NCI-H2029 treated with DMSO at 0.1 percent for 48 hours (cell line): Measurements from ENCODE around the gene BPHL.
"Not testable (repeated sequence)": the region's sequence is repeated elsewhere in the genome, so short reads cannot be mapped to it uniquely, and the experiment has no call there.

ENCODE experiments used
- DNase-seq: peaks from one replicate; lab custom pipeline; 2025; lab: John Stamatoyannopoulos, UW

BPHL gene

DNA sequence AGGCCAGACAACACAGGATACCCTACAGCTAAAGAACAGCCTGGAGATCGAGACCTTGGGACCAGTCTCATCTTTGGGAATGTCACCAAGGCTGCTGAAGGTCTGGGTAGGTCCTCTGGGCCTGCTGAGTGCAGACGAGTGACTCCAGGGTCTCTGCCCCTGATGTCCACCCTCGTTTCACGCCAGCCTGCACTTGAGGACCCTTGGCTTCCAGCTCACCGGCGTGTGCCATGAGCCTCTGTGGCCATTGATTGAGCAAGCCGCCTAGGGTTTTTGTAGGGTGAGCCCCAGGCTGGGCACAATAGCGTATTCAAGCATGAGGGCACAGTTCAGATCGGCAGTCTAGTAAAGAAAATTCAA is 4.3 kb downstream of the BPHL start:
- DNase-seq, result no peak

DNA sequence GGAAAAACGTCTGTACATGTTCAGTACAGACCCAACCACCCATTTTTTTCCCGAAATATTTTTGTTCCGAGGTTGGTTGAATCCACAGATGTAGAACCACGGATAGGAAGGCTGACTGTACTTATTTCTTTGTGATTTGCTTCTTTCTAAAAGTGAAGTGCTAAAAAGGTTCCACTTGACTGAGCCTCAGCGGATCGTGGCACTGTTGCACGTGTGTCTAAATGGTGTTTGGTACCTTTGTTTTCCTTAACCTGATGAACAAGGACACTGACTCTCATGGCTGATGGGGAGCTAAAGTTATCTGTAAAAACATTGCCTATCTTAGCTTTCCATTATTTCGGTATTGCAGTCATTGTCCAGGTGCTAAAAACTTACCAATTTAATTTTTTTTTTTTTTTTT is 6.2 kb downstream of the BPHL start:
- DNase-seq, result no peak

DNA sequence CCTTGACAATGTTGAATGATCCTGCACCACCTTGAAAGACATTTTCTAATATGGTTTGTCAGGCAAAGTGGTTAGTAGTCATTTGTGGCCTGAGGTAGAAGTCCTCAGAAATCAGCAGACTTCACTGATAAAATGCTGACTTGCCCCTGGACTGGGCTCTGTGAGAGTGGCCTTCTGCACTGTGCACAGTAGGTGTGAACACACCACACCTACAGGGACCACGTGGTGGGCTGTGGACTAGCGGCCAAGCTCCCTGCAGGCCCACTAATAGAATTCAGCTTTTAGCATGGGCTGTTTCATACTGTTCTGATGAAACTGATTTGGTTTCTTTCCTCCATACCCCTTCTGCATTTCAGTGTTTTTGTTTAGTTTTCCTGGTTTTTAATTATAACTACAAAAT is 7.3 kb downstream of the BPHL start:
- no peak for DNase-seq

DNA sequence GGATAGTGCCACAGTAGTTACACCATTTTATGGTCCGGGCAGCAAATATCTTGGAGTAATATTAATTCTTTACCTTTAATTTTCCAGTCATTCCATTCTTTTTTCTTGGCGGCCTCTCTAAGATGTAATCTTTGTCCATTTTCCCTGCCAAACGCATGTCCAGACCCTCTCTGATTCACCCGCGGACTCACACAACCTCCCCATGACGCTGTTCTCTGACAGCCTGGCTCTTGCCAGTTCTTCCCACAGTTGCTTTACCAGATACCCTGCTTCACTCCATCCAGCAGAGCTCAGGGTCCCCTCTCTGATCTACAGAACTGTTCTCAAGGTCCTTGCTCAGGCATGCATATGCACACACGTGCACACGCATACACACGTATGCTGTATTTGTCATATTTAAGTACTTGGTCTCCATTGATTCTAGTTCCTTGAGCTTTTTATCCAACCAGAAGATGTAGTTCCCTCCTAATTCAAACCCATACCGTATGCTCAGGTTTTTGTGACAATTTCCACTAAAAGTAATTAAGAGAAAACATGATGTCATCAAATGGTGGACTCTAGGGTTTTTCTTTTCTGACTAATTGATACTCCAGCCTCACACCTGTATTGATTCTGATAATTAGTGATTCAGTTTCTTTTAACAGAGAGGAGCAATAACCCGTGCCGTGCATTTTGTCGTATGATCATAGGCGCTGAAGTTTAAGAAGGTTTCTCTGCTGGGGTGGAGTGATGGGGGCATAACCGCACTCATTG is 10.0 kb downstream of the BPHL start:
- no peak for DNase-seq

DNA sequence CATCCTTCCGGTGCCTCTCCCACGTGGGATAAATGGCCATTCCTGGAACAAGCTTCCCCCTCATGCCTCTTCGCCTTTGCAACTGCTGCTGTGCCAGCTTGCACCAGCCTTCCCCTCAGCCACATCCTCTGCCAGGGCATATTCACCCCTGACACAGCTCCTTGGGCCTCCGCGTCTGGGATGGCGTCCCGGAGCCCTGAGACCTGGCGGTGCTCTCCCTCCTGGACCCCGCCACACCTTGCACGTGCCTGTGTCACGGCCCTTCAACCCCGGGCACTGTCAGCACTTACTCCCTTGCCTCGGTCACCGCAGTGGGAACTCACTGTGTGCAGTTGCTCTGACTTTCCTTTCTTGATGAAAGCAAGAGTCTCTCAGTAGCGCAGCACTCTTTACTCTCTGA is 13.2 kb downstream of the BPHL start:
- DNase-seq, result no peak

DNA sequence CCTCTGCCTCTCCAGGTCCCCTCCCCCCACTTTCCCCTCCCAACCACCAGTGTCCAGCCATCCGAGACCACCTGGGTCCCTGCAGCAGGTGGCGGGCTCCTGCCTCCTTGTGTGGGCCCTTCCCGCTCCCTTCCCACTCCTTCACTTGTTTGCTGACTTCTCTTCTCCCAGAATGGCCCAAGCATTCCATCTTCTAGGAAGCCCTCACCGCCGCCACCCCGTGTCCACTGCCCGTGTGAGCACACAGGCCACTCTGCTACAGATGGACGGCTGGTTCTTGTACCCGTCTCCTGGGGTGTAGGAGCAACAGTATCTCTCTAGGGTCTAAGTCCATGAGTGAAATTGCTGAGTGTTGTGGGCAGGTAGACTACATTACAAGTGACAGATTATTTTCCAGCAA is 15.0 kb downstream of the BPHL start:
- no peak for DNase-seq

DNA sequence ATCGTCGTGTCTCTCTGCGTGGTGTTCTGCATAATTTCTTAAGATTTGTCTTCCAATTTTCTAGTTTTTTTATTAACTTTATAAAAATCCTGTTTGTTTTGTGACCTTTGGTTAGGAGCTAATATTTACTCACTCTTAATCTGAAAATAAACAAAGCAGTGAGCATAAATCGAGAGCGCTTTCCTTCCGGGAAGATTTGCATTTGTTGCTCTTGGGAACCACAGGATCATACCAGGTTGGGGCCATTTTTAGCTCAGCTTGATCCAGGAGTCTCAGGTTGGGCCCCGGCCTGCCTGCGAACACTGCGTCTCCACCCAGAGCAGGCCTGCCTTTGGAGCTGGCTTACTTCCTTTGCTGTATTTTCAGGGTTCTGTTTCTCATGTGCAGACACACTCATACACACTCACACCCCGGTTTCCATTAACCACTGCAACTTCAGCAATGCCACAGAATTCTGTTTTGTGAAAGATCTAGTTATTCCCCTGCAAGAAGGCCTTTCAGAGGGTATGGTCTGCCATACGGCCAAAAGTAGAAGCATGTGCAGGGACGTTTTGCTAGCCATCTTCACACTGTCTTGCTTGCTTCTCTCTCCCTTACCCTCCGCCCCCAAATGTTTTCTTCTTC is 17.3 kb downstream of the BPHL start:
- DNase-seq, result peak; percentile 46

DNA sequence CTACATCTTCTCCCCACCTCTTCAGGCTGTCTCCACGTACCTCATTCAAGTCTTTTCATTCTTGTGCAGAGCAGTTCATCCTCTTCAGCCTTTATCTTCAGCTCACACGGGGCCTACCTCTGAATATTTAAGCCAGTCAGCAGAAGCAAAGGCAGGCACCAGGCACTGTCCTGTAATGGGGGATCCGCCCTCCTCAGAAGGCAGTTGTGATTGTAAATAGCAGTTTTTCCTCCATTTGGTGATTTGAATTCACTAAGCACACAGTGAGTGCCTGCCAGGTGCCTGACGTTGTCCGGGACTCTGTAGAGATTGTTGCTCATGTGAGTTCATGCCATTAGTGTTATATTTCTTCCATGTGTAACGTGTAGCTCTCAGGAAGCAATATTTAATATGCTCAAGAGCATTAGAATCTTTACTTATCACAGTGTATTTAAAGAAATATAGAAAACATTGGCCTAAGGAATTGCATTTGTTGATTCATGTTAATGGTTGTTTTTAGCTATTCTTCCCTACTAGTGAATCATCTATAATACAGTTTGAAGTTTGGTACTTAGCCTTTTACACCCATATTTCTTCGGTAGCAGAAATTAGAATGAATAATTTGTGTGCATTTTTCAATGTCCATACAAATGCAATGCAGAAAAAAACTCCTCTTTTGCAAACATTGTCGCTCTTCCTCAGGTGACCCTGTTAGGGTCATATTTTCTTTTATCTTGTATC is 17.9 kb downstream of the BPHL start:
- DNase-seq, result peak; percentile 35

DNA sequence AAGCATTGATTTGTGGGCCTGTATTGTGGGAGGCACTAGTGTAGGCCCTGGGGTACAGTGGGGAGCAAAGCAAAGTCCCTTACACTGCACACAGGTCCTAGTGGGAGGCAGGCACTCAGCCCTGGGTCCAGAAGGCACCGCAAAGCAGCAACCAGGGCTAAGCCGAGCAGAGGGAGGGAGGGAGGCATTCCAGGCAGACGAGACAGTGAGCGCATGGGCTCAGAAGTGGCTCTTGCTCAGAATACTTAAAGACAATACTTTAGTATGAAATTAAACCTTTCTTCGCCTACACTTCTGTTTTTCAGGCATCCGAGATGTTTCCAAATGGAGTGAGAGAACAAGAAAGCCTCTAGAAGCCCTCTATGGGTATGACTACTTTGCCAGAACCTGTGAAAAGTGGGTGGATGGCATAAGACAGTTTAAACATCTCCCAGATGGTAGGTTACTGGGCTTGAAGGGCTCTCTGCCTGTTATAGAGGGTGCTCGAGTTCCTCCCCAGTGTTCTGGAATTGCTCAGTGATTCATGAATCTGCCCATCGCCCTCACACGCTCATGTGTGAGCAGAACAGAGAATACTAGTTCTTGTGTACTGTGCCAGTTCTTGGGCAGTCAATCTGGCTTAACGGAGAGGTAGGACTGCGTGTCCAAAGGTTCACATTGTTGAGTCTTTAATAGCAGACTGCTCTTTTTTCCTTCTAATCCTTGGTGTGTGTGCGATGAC is 18.7 kb downstream of the BPHL start:
- DNase-seq, result peak; percentile 36

DNA sequence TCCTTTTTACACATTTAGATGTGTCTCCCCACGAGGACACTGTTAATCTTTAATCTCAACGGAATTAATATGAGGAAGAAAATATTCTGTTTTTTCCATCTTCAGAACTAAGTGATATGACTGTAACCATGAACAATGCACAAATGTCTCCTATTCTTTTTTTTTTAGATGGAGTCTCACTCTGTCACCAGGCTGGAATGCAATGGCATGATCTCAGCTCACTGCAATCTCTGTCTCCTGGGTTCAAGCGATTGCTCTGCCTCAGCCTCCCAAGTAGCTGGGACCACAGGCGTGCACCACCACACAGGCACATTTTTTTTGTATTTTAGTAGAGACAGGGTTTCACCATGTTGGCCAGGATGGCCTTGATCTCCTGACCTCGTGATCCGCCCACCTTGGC is 19.4 kb downstream of the BPHL start:
- not testable (repeated sequence) for DNase-seq

DNA sequence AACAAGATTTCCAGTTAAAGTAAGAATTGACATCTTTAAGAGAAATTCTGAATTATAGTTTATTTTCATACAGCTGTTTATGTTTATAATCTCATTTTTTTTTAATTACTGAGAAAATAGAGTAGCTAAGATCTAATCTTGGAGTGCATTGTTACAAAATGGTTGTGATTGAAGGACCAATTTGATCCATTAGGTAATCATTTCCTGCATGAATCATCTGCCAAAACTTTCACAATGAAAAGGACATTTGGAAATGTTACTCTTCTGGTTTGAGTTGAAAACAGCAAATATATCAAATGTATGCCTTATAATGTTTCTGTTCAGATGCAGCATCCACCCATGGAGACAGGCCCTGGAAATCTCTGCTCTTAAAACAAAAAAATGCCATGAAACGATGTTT is 19.8 kb downstream of the BPHL start:
- DNase-seq, result no peak

DNA sequence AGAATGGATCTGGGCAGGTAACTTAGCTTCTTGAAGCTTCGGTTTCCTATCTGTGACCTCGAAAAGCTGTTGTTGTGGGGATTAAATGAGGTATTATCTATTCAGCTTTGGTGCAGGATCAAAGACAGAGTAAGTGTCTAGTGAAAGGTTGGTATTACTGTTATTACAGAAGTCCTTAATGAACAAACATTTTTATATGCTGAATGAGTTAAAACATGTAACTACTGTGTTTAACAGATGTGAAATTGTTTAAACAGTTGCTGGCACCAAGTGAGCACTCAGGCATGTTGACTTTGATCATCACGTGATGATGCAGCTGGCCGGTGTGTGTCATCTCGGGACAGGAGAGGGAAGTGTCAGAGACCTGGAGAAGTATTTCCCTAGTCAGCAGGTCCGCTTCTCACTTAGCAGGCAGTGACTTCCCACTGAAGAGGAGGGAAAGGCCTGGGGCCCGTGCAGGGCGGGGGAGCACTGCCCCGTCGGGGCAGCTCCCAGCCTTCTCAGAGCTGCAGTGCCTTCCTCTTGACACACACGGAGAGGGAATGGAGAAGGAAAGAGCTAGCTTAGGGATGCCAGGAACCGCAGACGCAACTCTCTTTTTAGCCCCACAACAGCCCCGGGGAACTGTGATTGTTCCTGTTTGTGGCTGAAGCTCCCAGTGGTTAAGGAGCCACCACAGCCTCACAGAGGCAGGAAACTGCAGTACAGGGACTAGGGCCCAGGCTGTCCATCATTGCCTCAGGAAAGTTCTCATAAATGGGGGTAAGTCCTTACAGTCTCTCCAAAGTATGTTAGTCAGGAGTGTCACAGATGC is 20.8 kb downstream of the BPHL start:
- DNase-seq, result peak; percentile 96

DNA sequence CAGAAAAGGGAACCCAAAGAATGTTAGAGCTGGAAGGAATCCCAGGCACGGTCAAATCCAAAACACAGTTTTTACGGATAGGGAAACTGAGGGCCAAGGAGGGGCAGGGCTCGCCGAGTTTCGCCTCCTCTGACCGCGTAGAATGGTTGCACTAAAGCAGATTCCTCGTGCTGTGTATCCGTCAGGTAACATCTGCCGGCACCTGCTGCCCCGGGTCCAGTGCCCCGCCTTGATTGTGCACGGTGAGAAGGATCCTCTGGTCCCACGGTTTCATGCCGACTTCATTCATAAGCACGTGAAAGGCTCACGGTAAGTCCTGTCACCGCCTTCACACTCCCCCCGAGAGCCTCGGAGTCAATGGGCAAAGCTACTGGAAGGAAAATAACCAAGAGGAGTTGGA is 21.7 kb downstream of the BPHL start:
- no peak for DNase-seq

DNA sequence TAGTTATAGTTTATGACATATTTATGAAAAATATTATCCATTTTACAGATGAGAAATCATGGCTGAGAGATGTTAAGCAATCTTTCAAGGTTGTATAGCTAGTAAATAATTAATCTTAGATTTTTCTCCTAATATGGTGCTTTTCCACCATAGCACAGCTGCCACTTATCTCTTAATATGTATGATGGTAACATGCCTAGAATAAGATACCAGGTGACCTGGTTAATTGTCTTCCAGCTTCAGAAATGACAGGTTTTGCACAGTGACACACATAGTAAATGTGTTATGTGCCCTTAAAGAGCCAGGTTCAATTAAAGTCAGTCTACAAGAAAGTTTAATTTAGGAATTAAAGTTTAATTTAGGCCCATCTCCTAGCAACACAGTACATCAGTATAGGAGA is 24.0 kb downstream of the BPHL start:
- no peak for DNase-seq

DNA sequence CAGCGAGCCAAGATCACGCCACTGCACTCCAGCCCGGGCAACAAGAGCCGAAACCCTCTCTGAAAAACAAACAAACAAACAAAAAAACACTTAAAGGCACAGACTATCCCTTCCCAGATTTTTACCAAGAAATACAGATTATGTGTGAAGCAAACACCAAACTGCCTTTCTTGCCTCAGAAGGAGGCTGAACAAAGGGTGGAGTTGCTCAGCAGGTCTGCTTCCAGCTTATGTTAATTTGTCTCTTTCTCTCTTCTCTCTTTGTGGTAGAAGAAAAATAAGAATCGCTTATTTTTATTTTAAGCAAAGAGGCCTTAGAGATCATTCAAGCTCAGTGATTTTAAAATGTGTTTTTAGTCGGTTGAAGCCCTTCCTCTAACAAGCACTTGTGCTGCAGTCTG is 24.6 kb downstream of the BPHL start:
- DNase-seq, result no peak

DNA sequence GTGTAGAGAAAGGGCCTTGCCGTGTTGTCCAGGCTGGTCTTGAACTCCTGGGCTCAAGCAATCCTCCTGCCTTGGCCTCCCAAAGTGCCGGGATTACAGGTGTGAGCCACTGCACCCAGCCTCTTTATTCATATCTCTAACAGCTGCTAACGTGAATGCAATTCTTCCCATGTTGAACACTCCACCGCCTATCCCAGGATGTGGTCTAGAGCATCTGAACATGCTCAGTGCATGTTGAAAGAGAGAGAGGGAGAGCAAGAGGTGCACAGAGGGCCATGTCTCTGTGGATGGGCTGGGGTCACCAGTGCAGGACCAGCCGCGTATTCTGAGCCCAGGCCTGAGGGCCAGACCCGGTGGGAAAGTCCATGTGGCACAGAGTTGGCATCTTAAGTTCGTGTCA is 26.1 kb downstream of the BPHL start:
- no peak for DNase-seq

DNA sequence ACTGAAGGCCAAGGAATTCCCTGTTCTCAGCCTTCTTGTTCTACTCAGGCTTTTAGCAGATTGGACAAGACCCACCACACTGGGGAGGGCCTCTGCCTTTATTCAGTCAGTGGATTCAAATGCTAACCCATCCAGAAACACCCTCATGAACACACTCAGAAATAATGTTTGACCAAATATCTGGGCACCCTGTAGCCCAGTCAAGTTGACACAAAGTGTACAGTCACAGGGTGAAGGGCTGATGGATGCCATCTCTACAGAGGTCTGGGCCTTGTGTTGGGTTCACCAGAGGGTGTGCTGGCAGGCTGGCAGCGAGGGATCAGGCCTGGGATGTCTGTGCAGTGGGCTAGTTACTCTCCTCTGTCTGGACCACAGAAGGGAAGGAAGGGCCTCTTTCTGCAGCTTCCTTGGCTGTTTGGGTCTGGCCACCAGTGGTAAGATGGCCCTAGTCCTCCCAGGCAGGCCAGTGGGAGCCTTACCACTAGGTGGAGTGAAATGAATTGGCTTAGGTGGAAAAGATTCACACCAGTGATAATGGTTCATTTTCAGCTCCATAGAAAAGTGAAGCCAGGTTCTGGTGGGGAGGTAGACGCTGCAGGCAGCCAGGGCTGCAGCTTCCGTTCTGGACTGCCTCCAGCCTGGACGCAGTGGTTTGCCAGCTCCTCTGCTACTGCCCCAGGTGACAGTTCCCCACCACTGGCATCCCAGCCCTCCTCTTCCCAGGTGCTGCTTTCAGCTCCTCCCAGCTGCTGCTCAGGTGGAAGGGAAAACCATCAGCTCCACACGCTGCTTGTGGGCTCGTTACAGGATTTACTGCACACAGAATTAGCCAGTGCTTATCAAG is 29.6 kb downstream of the BPHL start:
- peak; percentile 90 for DNase-seq

DNA sequence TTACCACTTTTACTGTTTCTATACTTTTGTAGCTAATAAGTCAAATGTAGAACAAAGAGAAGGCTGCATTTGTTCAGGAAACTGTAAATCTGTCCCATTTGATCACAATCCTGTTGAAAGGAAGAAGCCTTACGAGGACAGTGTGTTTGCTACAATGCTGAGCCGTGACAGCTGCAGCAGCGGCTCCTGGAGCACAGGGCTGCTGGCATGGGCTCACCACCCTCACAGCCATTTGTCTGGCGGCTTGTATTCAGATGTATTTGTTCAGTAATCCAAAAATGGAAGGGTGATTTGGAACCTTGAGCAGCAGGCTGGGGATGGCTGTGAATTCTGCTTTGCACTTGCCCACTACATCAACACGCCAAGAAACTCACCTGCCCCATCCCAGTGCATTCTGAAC is 33.2 kb downstream of the BPHL start:
- no peak for DNase-seq

DNA sequence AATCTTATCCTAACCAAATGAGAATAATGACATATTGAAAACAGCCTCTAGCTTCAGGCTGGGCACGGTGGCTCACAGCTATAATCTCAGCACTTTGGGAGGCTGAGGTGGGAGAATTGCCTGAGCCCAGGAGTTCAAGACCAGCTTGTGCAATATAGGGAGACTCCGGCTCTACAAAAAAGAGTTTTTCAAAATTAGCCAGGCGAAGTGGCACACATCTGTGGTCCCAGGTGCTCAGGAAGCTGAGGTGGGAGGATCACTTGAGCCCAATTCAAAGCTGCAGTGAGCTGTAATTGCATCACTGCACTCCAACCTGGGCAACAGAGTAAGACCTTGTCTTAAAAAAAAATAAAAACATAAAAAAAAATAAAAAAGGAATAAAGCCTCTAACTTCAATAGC is 34.2 kb downstream of the BPHL start:
- no peak for DNase-seq

DNA sequence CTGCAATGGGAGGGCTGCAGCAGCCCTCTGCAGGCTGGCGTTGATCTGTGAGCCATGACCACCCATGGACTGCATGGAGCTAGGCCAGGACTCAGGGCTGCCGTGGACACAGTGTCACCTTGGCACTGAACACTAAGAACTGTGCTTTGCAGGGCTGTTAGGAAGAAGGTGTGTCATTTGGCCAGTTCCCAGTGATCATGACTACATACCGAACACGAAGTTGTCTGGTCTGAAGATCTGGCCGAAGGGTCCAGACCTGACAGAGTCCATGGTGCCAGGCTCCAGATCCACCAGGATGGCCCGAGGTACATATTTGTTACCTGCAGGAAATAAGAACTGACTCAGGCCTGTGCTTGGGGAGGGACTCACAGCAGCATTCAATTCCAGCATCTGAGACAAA is 36.9 kb downstream of the BPHL start:
- not testable (repeated sequence) for DNase-seq
